Mucosa of descending colon (tissue), 3 donors: ENCODE results near the gene C16orf46. TPM values are rescaled to one million over a fixed set of nuclear protein-coding genes. Genes with fewer than 3 reads are reported as not detected.
A peak's percentile ranks its signal among the peaks of the same experiment; 100 is the strongest.

ENCODE experiments used
- ATAC-seq: fragments of 200-7000 bp; cut with Tn5 transposase; one replicate; pipeline ENCODE4 v1.9.1; 2020; ENCODE audit warnings: mild to moderate bottlenecking, moderate library complexity
- DNase-seq, 3 donors: peaks; one replicate each; pipeline ENCODE4 v3.0.0-alpha.2; 2020
- H3K36me3 ChIP-seq: fragments of 200-600 bp; one replicate; pipeline ENCODE4 v1.8.0; 2021; ENCODE audit warnings: low read depth, mild to moderate bottlenecking
- H3K4me1 ChIP-seq: fragments of 200-600 bp; one replicate; pipeline ENCODE4 v1.8.0; 2021; ENCODE audit warnings: low read depth, mild to moderate bottlenecking
- H3K4me3 ChIP-seq: fragments of 200-600 bp; one replicate; pipeline ENCODE4 v1.8.0; 2021; ENCODE audit warnings: mild to moderate bottlenecking
- H3K9me3 ChIP-seq: fragments of 200-600 bp; one replicate; pipeline ENCODE4 v1.8.0; 2021; ENCODE audit warnings: mild to moderate bottlenecking
- CTCF ChIP-seq: fragments of 200-600 bp; IDR thresholded peaks from one replicate; pipeline ENCODE4 v1.8.0; 2022; ENCODE audit warnings: antibody characterized with exemption, mild to moderate bottlenecking
- intact Hi-C, 2 donors: fragments of 100-400 bp; cut with DNase I in 1 of 2; cut with micrococcal nuclease in 1 of 2; formaldehyde crosslinking; loops; one replicate each; pipeline versions ENCODE4 v1.11.0 to v1.11.1; 2022; cut with DNase I, micrococcal nuclease
- total RNA-seq, 3 donors: library from RNA; stranded (reverse); fragmentation: NEBNext Ultra II Directional in 2 of 3; extraction: Animal tissue kit (Norgen Biotek cat#: 25700) in 2 of 3; gene quantifications; one replicate each; pipeline versions ENCODE4 v1.2.1 to v1.2.4, GENCODE V29; 2021 to 2023
- donor health status: DM: no; HTN: no; CAD: no; lungs with moderate emphysema.
- donor health status: DM: no; HTN: no; CAD: no.
- donor health status: DM: no; HTN: yes; CAD: no.

Gene C16orf46
- total RNA-seq, 3 donors from 2014 or later, result 0.39 to 1.6 (median 0.58) TPM

GRCh38 chr16:81042821-81043220, 34.2 kb downstream of the C16orf46 start:
- intact Hi-C loops, result no loop called here
- H3K4me3 ChIP-seq, result no peak overlapping the region
- DNase-seq, result no peak

GRCh38 chr16:81041696-81042095, 35.3 kb downstream of the C16orf46 start:
- H3K4me3 ChIP-seq, result no peak overlapping the region
- peaks cover 19% of the 10 kb centered on the region for H3K36me3 ChIP-seq
- ATAC-seq (no peak), DNase-seq (no peak)
- no peaks in the 10 kb centered on the region for H3K9me3 ChIP-seq
- H3K4me1 ChIP-seq, result peaks cover 7% of the 10 kb centered on the region
- intact Hi-C loops, result no loop called here
- TF ChIP-seq CTCF, result no peak

More at GRCh38 chr16:81042821-81043220, 34.2 kb downstream of the C16orf46 start:
- Histone ChIP-seq H3K4me1 (no peaks in the 10 kb centered on the region), H3K36me3 (peaks cover 19% of the 10 kb centered on the region), H3K9me3 (no peaks in the 10 kb centered on the region)
- ATAC-seq, result no peak
- TF ChIP-seq CTCF, result no peak

DNA sequence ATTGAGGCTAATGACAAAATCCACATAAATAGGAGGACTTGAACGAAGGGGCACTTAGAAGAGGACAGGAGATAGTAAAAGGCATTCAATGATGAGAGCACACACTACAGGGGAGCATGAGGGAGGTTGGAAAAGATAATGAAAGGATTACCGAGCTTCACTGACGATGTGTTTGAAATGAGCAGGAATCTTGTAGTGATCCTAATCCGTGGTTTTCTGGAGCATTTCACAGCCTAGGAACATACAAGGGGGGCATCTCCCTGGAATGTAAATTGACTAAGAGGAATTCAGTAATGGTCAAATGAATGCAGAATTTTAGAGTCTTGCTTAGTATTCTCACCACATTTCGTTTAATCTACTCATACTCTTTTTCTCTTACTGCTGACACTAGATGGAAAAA, 36.2 kb downstream of the C16orf46 start:
- no peak for DNase-seq
- ATAC-seq, result no peak
- TF ChIP-seq CTCF, result no peak
- Histone ChIP-seq H3K36me3 (peaks cover 19% of the 10 kb centered on the region), H3K9me3 (no peaks in the 10 kb centered on the region), H3K4me3 (no peak overlapping the region), H3K4me1 (peaks cover 7% of the 10 kb centered on the region)
- intact Hi-C loops, result no loop called here

DNA sequence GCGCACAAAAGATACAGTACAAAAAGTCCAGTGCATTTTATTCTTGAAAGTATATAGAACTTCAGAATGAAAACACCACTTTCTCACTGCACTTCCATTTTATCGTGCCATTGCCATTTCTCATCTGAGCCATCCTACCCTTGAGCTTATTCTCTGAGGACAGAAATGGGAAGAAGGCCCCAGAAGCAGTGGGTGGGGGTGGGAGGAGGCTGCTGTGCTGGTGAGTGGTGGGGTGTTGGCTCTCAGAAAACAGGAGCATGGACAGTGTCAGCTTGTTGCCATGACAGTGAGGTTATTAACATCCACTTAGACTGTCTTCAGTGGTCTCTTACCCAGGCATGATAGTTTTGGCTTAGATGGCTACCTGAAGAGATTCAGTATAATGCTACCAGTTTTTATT, 36.9 kb downstream of the C16orf46 start:
- peaks cover 7% of the 10 kb centered on the region for H3K4me1 ChIP-seq
- H3K36me3 ChIP-seq, result peaks cover 19% of the 10 kb centered on the region
- ATAC-seq (no peak), DNase-seq (no peak)
- no peak for TF ChIP-seq CTCF
- intact Hi-C loops, result no loop called here
- H3K9me3 ChIP-seq, result no peaks in the 10 kb centered on the region
- H3K4me3 ChIP-seq, result no peak overlapping the region

DNA sequence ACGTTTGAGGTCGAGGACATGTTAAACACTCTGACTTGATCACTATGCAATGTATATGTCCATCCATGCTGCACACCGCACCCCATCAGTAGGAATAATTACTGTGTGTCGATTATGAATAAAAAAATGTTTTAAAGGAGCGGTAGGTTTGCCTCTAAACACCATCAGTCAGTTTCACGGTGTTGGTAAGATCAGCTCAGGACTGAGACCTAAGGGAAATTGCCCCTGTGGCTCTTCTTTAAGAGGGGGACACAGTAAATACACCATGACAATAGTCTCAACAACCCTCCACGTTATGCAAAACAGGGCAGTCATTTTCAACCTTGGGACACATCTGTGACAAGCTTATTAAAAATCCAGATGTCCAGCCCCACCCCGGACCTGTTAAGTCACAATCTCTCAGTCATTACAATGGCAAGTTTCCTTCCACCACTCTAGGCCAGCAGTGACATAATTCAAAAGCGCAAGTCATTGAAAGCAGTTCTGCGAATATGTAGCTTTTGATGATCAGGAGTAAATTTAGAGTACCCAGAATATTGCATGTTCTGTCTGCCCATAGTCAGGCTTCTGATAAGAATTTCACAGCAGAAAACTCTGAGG, 40.2 kb downstream of the C16orf46 start:
- Histone ChIP-seq H3K36me3 (peaks cover 1% of the 10 kb centered on the region), H3K4me1 (peaks cover 7% of the 10 kb centered on the region), H3K4me3 (peak overlapping the region; percentile 74), H3K9me3 (no peaks in the 10 kb centered on the region)
- intact Hi-C loops, result no loop called here
- ATAC-seq, result no peak
- peak in 1 of 3 donors; percentile 6 for DNase-seq
- TF ChIP-seq CTCF, result no peak
